Right lobe of liver (tissue), 6 donors: Measurements from ENCODE around the gene KPNA1. TPM values are rescaled to one million over a fixed set of nuclear protein-coding genes. Genes with fewer than 3 reads are reported as not detected.

Experiments
- ATAC-seq, 4 donors: fragments of 200-7000 bp; cut with Tn5 transposase; one replicate each; pipeline ENCODE4 v1.9.1; 2020; ENCODE audit warnings: mild to moderate bottlenecking in 4 of 4, moderate library complexity in 4 of 4
- DNase-seq, 3 donors: peaks; one replicate each; pipeline ENCODE4 v3.0.0-alpha.2; 2020
- H3K27ac ChIP-seq, 3 donors: fragments of 200-600 bp; one replicate each; pipeline ENCODE4 v1.8.0; 2022
- H3K27me3 ChIP-seq, 2 donors: fragments of 200-600 bp; one replicate each; pipeline ENCODE4 v1.8.0; 2022
- H3K36me3 ChIP-seq, 4 donors: fragments of 200-600 bp; sonication (generic) in 1 of 4; one replicate each; pipeline versions ENCODE4 v1.5.1 to v1.8.0; 2017 to 2022; ENCODE audit warnings: control low read depth in 1 of 4
- H3K4me1 ChIP-seq, 4 donors: fragments of 200-600 bp; sonication (generic) in 1 of 4; one replicate each; pipeline versions ENCODE4 v1.5.1 to v1.8.0; 2017 to 2022; ENCODE audit warnings: control low read depth in 1 of 4
- H3K4me3 ChIP-seq, 3 donors: fragments of 200-600 bp; one replicate each; pipeline ENCODE4 v1.8.0; 2022
- H3K9me3 ChIP-seq, 4 donors: fragments of 200-600 bp; sonication (generic) in 1 of 4; one replicate each; pipeline versions ENCODE4 v1.5.1 to v1.8.0; 2017 to 2022; ENCODE audit warnings: control low read depth in 1 of 4
- POLR2A ChIP-seq: fragments of 450-650 bp; IDR thresholded peaks from one replicate; pipeline ENCODE4 v1.6.1; 2017; ENCODE audit warnings: antibody characterized with exemption, mild to moderate bottlenecking
- WGBS: methylation state at CpG from one replicate; pipeline ENCODE4 v1.1.6; 2018; ENCODE audit warnings: low coverage, low lambda C conversion rate; ENCODE audit not compliant: insufficient coverage; ENCODE audit errors: missing lambda C conversion rate; 5-methylcytosine and 5-hydroxymethylcytosine counted together
- intact Hi-C, 2 donors: fragments of 100-400 bp; cut with DNase I; formaldehyde crosslinking; loops; one replicate each; pipeline versions ENCODE4 v1.11.2 to v1.14.1; 2022
- total RNA-seq, 6 experiments: library from RNA; depleted of rRNA in 2 of 6; stranded (reverse); fragments of >200 nt in 2 of 6; fragmentation: NEBNext Ultra II Directional in 3 of 6; extraction: Animal tissue kit (Norgen Biotek cat#: 25700) in 3 of 6; gene quantifications; one replicate each; pipeline versions ENCODE4 v1.1.0 to v1.2.4, GENCODE V29; 2016 to 2023
- TF ChIP-seq, protein P1 (sequence below), 4 donors: fragments of 200-600 bp in 3 of 4; fragments of 450-650 bp in 1 of 4; IDR thresholded peaks; one replicate each; pipeline versions ENCODE4 v1.5.1 to v1.8.0; 2016 to 2022; ENCODE audit warnings: antibody characterized with exemption in 4 of 4, mild to moderate bottlenecking in 2 of 4
- donor health status: DM: no; HTN: yes; CAD: no.
- donor health status: DM: no; HTN: no; CAD: no.
- donor health status: DM: no; HTN: no; CAD: no.
- donor health status: DM: no; HTN: yes; CAD: no.
- donor health status: DM: no; HTN: yes; CAD: no.

KPNA1 gene
- total RNA-seq, 6 experiments from 2014 or later: 33.7 to 61.3 (median 51.2) TPM

- H3K4me3 ChIP-seq: no peak overlapping the region
- peaks cover 5 to 78% (median 36%) of the 10 kb centered on the region in 4 donors for H3K36me3 ChIP-seq
- DNase-seq: no peak
- ATAC-seq: no peak
- no peak overlapping the region for H3K27ac ChIP-seq
- WGBS: 92% methylated on average over 5 of the region's 6 CpGs
- intact Hi-C loops: loop anchor here in 1 of 2 donors (10.0 kb wide), 1 partner anchor 111 kb away; no protein-coding TSS in a partner anchor
- no peaks in the 10 kb centered on the region for H3K9me3 ChIP-seq
- no peak for TF ChIP-seq POLR2A
- TF ChIP-seq, protein P1, sequence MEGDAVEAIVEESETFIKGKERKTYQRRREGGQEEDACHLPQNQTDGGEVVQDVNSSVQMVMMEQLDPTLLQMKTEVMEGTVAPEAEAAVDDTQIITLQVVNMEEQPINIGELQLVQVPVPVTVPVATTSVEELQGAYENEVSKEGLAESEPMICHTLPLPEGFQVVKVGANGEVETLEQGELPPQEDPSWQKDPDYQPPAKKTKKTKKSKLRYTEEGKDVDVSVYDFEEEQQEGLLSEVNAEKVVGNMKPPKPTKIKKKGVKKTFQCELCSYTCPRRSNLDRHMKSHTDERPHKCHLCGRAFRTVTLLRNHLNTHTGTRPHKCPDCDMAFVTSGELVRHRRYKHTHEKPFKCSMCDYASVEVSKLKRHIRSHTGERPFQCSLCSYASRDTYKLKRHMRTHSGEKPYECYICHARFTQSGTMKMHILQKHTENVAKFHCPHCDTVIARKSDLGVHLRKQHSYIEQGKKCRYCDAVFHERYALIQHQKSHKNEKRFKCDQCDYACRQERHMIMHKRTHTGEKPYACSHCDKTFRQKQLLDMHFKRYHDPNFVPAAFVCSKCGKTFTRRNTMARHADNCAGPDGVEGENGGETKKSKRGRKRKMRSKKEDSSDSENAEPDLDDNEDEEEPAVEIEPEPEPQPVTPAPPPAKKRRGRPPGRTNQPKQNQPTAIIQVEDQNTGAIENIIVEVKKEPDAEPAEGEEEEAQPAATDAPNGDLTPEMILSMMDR (IDR thresholded peaks at IDR 0.05): no peak
- no peaks in the 10 kb centered on the region for H3K4me1 ChIP-seq
- H3K27me3 ChIP-seq: no peaks in the 10 kb centered on the region
Observed at GRCh38 chr3:122535964-122536631, 21.4 kb upstream of the KPNA1 start.

- TF ChIP-seq POLR2A: no peak
- TF ChIP-seq, protein P1 (IDR thresholded peaks at IDR 0.05): no peak
- H3K27me3 ChIP-seq: no peaks in the 10 kb centered on the region
- WGBS: 72% methylated on average over 1 of the region's 1 CpG
- ATAC-seq (peak in 1 of 4 donors; percentile 72), DNase-seq (no peak)
- H3K4me1 ChIP-seq: no peaks in the 10 kb centered on the region
- no peaks in the 10 kb centered on the region for H3K9me3 ChIP-seq
- peaks cover 5 to 73% (median 35%) of the 10 kb centered on the region in 4 donors for H3K36me3 ChIP-seq
- H3K27ac ChIP-seq: no peak overlapping the region
- intact Hi-C loops: loop anchor here in 1 of 2 donors (10.0 kb wide), 1 partner anchor 109 kb away; no protein-coding TSS in a partner anchor
- no peak overlapping the region for H3K4me3 ChIP-seq
Observed at GRCh38 chr3:122533931-122534334, 19.2 kb upstream of the KPNA1 start.

- H3K36me3 ChIP-seq: peaks cover 5 to 73% (median 35%) of the 10 kb centered on the region in 4 donors
- 92% methylated on average over 2 of the region's 2 CpGs for WGBS
- intact Hi-C loops: loop anchor here in 1 of 2 donors (10.0 kb wide), 1 partner anchor 109 kb away; no protein-coding TSS in a partner anchor
Observed at GRCh38 chr3:122533480-122533879, 18.7 kb upstream of the KPNA1 start.

GRCh38 chr3:122530164-122530563 lies 15.4 kb upstream of the KPNA1 start:
- TF ChIP-seq, protein P1 (IDR thresholded peaks at IDR 0.05): no peak
- no peaks in the 10 kb centered on the region for H3K9me3 ChIP-seq
- H3K27me3 ChIP-seq: no peaks in the 10 kb centered on the region
- DNase-seq: no peak
- WGBS: 36% methylated on average over 2 of the region's 2 CpGs
- H3K27ac ChIP-seq: no peak overlapping the region
- peak; percentile 36 to 50 (median 40) for ATAC-seq
- intact Hi-C loops: loop anchor here in 1 of 2 donors (10.0 kb wide), 1 partner anchor 105 kb away; no protein-coding TSS in a partner anchor
- H3K4me1 ChIP-seq: no peaks in the 10 kb centered on the region
- H3K36me3 ChIP-seq: peaks cover 0 to 62% (median 25%) of the 10 kb centered on the region in 4 donors
- H3K4me3 ChIP-seq: no peak overlapping the region

More at GRCh38 chr3:122533480-122533879, 18.7 kb upstream of the KPNA1 start:
- Histone ChIP-seq H3K4me1 (no peaks in the 10 kb centered on the region), H3K27ac (no peak overlapping the region), H3K9me3 (no peaks in the 10 kb centered on the region), H3K27me3 (no peaks in the 10 kb centered on the region), H3K4me3 (no peak overlapping the region)
- ATAC-seq: no peak
- DNase-seq: no peak
- TF ChIP-seq POLR2A: no peak
- TF ChIP-seq, protein P1 (IDR thresholded peaks at IDR 0.05): no peak
